Measurements from ENCODE around the gene CZIB. TPM values are rescaled to one million over a fixed set of nuclear protein-coding genes. Genes with fewer than 3 reads are reported as not detected.
"Not testable (repeated sequence)": the region's sequence is repeated elsewhere in the genome, so short reads cannot be mapped to it uniquely, and the experiment has no call there.

Gene CZIB
- total RNA-seq, 2 experiments from 2014 or later, result 35.3 to 36.4 TPM

- H3K4me1 Mint-ChIP-seq (ENCODE audit: low read depth), result no peaks in the 10 kb centered on the region
- no peaks in the 10 kb centered on the region for H3K36me3 Mint-ChIP-seq (ENCODE audit: low read depth)
- H3K27me3 Mint-ChIP-seq, result peaks cover 2% of the 10 kb centered on the region
- TF ChIP-seq CTCF (IDR thresholded peaks at IDR 0.05), result no peak
- CTCF ChIA-PET, result no interaction called here
- intact Hi-C loops (cut with micrococcal nuclease), result no loop called here
- ATAC-seq, result no peak
- no peak overlapping the region for H3K4me3 Mint-ChIP-seq
- DNase-seq, result no peak
- H3K9me3 Mint-ChIP-seq, result no peaks in the 10 kb centered on the region
- POLR2A ChIA-PET, result interaction anchor here (0.6 to 1.1 kb wide), 3 partner anchors 12 to 1163 kb away, joined by 3 to 5 read pairs (median 3); no protein-coding TSS in a partner anchor
- no peak overlapping the region for H3K27ac Mint-ChIP-seq
These were observed 30.2 kb downstream of the CZIB start for GRCh38 chr1:53190210-53190611.

- no peak for ATAC-seq
- Mint-ChIP-seq H3K4me3 (no peak overlapping the region), H3K36me3 (ENCODE audit: low read depth) (no peaks in the 10 kb centered on the region), H3K4me1 (ENCODE audit: low read depth) (no peaks in the 10 kb centered on the region), H3K27ac (no peak overlapping the region), H3K9me3 (no peaks in the 10 kb centered on the region), H3K27me3 (peaks cover 2% of the 10 kb centered on the region)
- CTCF ChIA-PET, result no interaction called here
- DNase-seq, result no peak
- POLR2A ChIA-PET, result interaction anchor here (0.6 kb wide), 1 partner anchor 7 kb away, joined by 3 read pairs; no protein-coding TSS in a partner anchor
- intact Hi-C loops (cut with micrococcal nuclease), result no loop called here
- TF ChIP-seq CTCF (IDR thresholded peaks at IDR 0.05), result no peak
These were observed 31.4 kb downstream of the CZIB start for GRCh38 chr1:53189061-53189460.

GRCh38 chr1:53188099-53188498 lies 32.3 kb downstream of the CZIB start:
- H3K27me3 Mint-ChIP-seq, result peaks cover 2% of the 10 kb centered on the region
- CTCF ChIA-PET, result no interaction called here
- intact Hi-C loops (cut with micrococcal nuclease), result no loop called here
- no peaks in the 10 kb centered on the region for H3K36me3 Mint-ChIP-seq (ENCODE audit: low read depth)
- H3K27ac Mint-ChIP-seq, result no peak overlapping the region
- DNase-seq (no peak), ATAC-seq (no peak)
- H3K4me1 Mint-ChIP-seq (ENCODE audit: low read depth), result no peaks in the 10 kb centered on the region
- no peaks in the 10 kb centered on the region for H3K9me3 Mint-ChIP-seq
- POLR2A ChIA-PET, result interaction anchor here (0.6 kb wide), 1 partner anchor 8 kb away, joined by 3 read pairs; no protein-coding TSS in a partner anchor
- no peak overlapping the region for H3K4me3 Mint-ChIP-seq
- TF ChIP-seq CTCF (IDR thresholded peaks at IDR 0.05), result no peak

- no peak for TF ChIP-seq CTCF (IDR thresholded peaks at IDR 0.05)
- H3K4me3 Mint-ChIP-seq, result no peak overlapping the region
- CTCF ChIA-PET, result interaction anchor here (0.7 to 2.8 kb wide), 6 partner anchors 8 to 902 kb away, joined by 3 to 27 read pairs (median 4); partner anchors contain the start of gene CPT2
- no peak for ATAC-seq
- intact Hi-C loops (cut with micrococcal nuclease), result no loop called here
- H3K9me3 Mint-ChIP-seq, result no peaks in the 10 kb centered on the region
- H3K4me1 Mint-ChIP-seq (ENCODE audit: low read depth), result no peaks in the 10 kb centered on the region
- no peak overlapping the region for H3K27ac Mint-ChIP-seq
- peaks cover 2% of the 10 kb centered on the region for H3K27me3 Mint-ChIP-seq
- no peak for DNase-seq
- POLR2A ChIA-PET, result interaction anchor here (0.8 to 1.0 kb wide), 2 partner anchors 8 to 9 kb away, joined by 3 read pairs; no protein-coding TSS in a partner anchor
- no peaks in the 10 kb centered on the region for H3K36me3 Mint-ChIP-seq (ENCODE audit: low read depth)
These were observed 33.0 kb downstream of the CZIB start for GRCh38 chr1:53187401-53187800.

- POLR2A ChIA-PET, result interaction anchor here (1.0 kb wide), 1 partner anchor 8 kb away, joined by 3 read pairs; no protein-coding TSS in a partner anchor
These were observed 33.9 kb downstream of the CZIB start for GRCh38 chr1:53186533-53186932.

GRCh38 chr1:53185955-53186297 lies 34.5 kb downstream of the CZIB start:
- H3K27me3 Mint-ChIP-seq; H3K36me3 Mint-ChIP-seq (ENCODE audit: low read depth); POLR2A ChIA-PET; H3K4me3 Mint-ChIP-seq; H3K27ac Mint-ChIP-seq; DNase-seq; H3K9me3 Mint-ChIP-seq; H3K4me1 Mint-ChIP-seq (ENCODE audit: low read depth); intact Hi-C loops (cut with micrococcal nuclease); ATAC-seq: not testable (repeated sequence)
- CTCF ChIA-PET, result interaction anchor here (0.8 to 2.8 kb wide), 11 partner anchors 9 to 484 kb away, joined by 3 to 27 read pairs (median 3); partner anchors contain the start of gene CPT2

More at GRCh38 chr1:53186533-53186932, 33.9 kb downstream of the CZIB start:
- Mint-ChIP-seq H3K36me3 (ENCODE audit: low read depth) (no peaks in the 10 kb centered on the region), H3K4me3 (no peak overlapping the region), H3K9me3 (no peaks in the 10 kb centered on the region), H3K4me1 (ENCODE audit: low read depth) (no peaks in the 10 kb centered on the region), H3K27me3 (peaks cover 2% of the 10 kb centered on the region), H3K27ac (no peak overlapping the region)
- no peak for ATAC-seq
- intact Hi-C loops (cut with micrococcal nuclease), result no loop called here
- CTCF ChIA-PET, result interaction anchor here (0.7 to 2.8 kb wide), 10 partner anchors 8 to 901 kb away, joined by 3 to 27 read pairs (median 3); partner anchors contain the start of gene CPT2
- no peak for DNase-seq
- TF ChIP-seq CTCF (IDR thresholded peaks at IDR 0.05), result no peak
